A549 (cell line): ENCODE results near the gene SEMA4D. TPM values are rescaled to one million over a fixed set of nuclear protein-coding genes. Genes with fewer than 3 reads are reported as not detected.

Source experiments
- ATAC-seq, 2 experiments: fragments of 200-7000 bp in 1 of 2; fragments of >200 bp in 1 of 2; cut with Nextera tagmentation in 1 of 2; cut with Tn5 transposase in 1 of 2; 3 replicates each; pipeline versions ENCODE4 v1.8.0 to v1.9.1; 2018 to 2020; ENCODE audit warnings: mild to moderate bottlenecking in 1 of 2, moderate library complexity in 1 of 2
- CTCF ChIA-PET: fragments of 300-600 bp; sonication (Branson Sonifier 250); formaldehyde crosslinking; extraction: SDS; loops from one replicate; lab custom pipeline; 2021; ENCODE audit warnings: antibody characterized with exemption, inconsistent platforms; lab: Yijun Ruan, JAX
- POLR2A ChIA-PET: fragments of 350-600 bp; formaldehyde crosslinking; extraction: SDS; loops from one replicate; lab custom pipeline; 2021; ENCODE audit warnings: antibody characterized with exemption, inconsistent platforms; lab: Yijun Ruan, JAX
- DNase-seq, 2 experiments: peaks; one replicate each; pipeline versions ENCODE4 v3.0.0 to v3.0.0-alpha.2; 2011 to 2016; ENCODE audit warnings: low read depth in 1 of 2, low spot score in 1 of 2
- FAIRE-seq: peaks from 2 replicates; lab custom pipeline; 2011; peaks lifted over from hg19 to GRCh38; lab: Jason Lieb, UNC
- H3K27ac ChIP-seq, 2 experiments: fragments of >200 bp; sonication (Bioruptor Twin); formaldehyde crosslinking; 3 replicates each; pipeline ENCODE4 v1.5.1; 2016 to 2017
- H3K4me1 ChIP-seq: fragments of >200 bp; sonication (Bioruptor Twin); formaldehyde crosslinking; 3 replicates; pipeline ENCODE4 v1.6.1; 2016
- H3K4me2 ChIP-seq: fragments of >200 bp; sonication (Bioruptor Twin); formaldehyde crosslinking; 3 replicates; pipeline ENCODE4 v1.6.1; 2016
- H3K4me3 ChIP-seq: fragments of >200 bp; sonication (Bioruptor Twin); formaldehyde crosslinking; 3 replicates; pipeline ENCODE4 v1.5.1; 2016
- H3K9me3 ChIP-seq: fragments of >200 bp; sonication (Bioruptor Twin); formaldehyde crosslinking; 3 replicates; pipeline ENCODE4 v1.6.1; 2016
- EHMT2 ChIP-seq: fragments of 200-600 bp; sonication (generic); IDR thresholded peaks from 2 replicates; pipeline ENCODE4 v1.6.1; 2016; ENCODE audit warnings: antibody characterized with exemption, low read depth, mild to moderate bottlenecking, moderate library complexity
- ELK1 ChIP-seq: fragments of 150-350 bp; IDR thresholded peaks from 2 replicates; pipeline ENCODE4 v1.6.1; 2014; ENCODE audit warnings: low read depth, mild to moderate bottlenecking, low read length
- EP300 ChIP-seq, 2 experiments: fragments of >200 bp; sonication (Bioruptor Twin); formaldehyde crosslinking; IDR thresholded peaks; 2 replicates in 1 of 2; 3 replicates in 1 of 2; pipeline ENCODE4 v1.6.1; 2016 to 2017
- FOSL2 ChIP-seq, 2 experiments: fragments of 450-650 bp in 1 of 2; fragments of >200 bp in 1 of 2; sonication (Bioruptor Twin) in 1 of 2; formaldehyde crosslinking; IDR thresholded peaks; 2 replicates each; pipeline versions ENCODE4 v1.5.0 to v1.6.1; 2016 to 2020; ENCODE audit warnings: mild to moderate bottlenecking in 1 of 2, moderate library complexity in 1 of 2
- FOXS1 ChIP-seq: fragments of 250-450 bp; sonication (Bioruptor Pico); IDR thresholded peaks from 2 replicates; pipeline ENCODE4 v1.5.0; 2020; ENCODE audit warnings: mild to moderate bottlenecking, moderate library complexity
- HES2 ChIP-seq: fragments of >200 bp; sonication (Bioruptor Twin); formaldehyde crosslinking; IDR thresholded peaks from 2 replicates; pipeline ENCODE4 v1.6.1; 2016
- JUNB ChIP-seq: fragments of >200 bp; sonication (Bioruptor Twin); formaldehyde crosslinking; IDR thresholded peaks from 2 replicates; pipeline ENCODE4 v1.6.1; 2016
- KDM1A ChIP-seq: fragments of 200-600 bp; sonication (generic); IDR thresholded peaks from 2 replicates; pipeline ENCODE4 v1.6.1; 2016; ENCODE audit warnings: low read depth, mild to moderate bottlenecking
- NPAS2 ChIP-seq: fragments of 250-450 bp; sonication (Bioruptor Pico); IDR thresholded peaks from 2 replicates; pipeline ENCODE4 v1.8.0; 2022; ENCODE audit warnings: mild to moderate bottlenecking, moderate library complexity, borderline replicate concordance
- RAD21 ChIP-seq, 2 experiments: fragments of >200 bp in 1 of 2; sonication (Bioruptor Twin) in 1 of 2; formaldehyde crosslinking in 1 of 2; IDR thresholded peaks in 1 of 2; conservative IDR thresholded peaks in 1 of 2; 2 replicates in 1 of 2; 3 replicates in 1 of 2; pipeline ENCODE4 v1.6.1; 2012 to 2018; ENCODE audit warnings: inconsistent platforms in 1 of 2
- RFX5 ChIP-seq: fragments of 450-650 bp; IDR thresholded peaks from 2 replicates; pipeline ENCODE4 v1.7.1; 2014; ENCODE audit warnings: antibody characterized with exemption, mild to moderate bottlenecking, moderate library complexity
- SMC3 ChIP-seq: fragments of >200 bp; sonication (Bioruptor Twin); formaldehyde crosslinking; IDR thresholded peaks from 3 replicates; pipeline ENCODE4 v1.6.1; 2018; ENCODE audit warnings: inconsistent platforms
- TFCP2L1 ChIP-seq: fragments of 250-450 bp; sonication (Bioruptor Pico); IDR thresholded peaks from 2 replicates; pipeline ENCODE4 v1.5.0; 2021; ENCODE audit warnings: mild to moderate bottlenecking
- ZC3H11A ChIP-seq: fragments of 450-650 bp; IDR thresholded peaks from 2 replicates; pipeline ENCODE4 v1.6.1; 2014; ENCODE audit warnings: antibody characterized with exemption, mild to moderate bottlenecking
- WGBS: methylation state at CpG from one replicate; pipeline ENCODE4 v1.1.6; 2017; ENCODE audit errors: missing lambda C conversion rate; 5-methylcytosine and 5-hydroxymethylcytosine counted together
- polyA plus RNA-seq, 4 experiments: library from polyadenylated mRNA; depleted of rRNA in 3 of 4; stranded (reverse); fragments of >200 nt; fragmentation: RNase III in 1 of 4; extraction: RNeasy Plus Mini Kit Qiagen cat#74134 plus additional on column Dnase treatment in 1 of 4; gene quantifications; 2 replicates in 3 of 4; 3 replicates in 1 of 4; pipeline ENCODE4 v1.2.3, GENCODE V29; 2011 to 2017
- TF ChIP-seq, protein P1 (sequence below): fragments of >200 bp; sonication (Bioruptor Twin); formaldehyde crosslinking; IDR thresholded peaks from 3 replicates; pipeline ENCODE4 v1.5.1; 2016
- TF ChIP-seq, protein P2 (sequence below): fragments of 250-450 bp; sonication (Bioruptor Pico); IDR thresholded peaks from 2 replicates; pipeline ENCODE4 v1.5.0; 2020; ENCODE audit warnings: low read depth, mild to moderate bottlenecking, moderate library complexity
- TF ChIP-seq, protein P3 (sequence below): fragments of 450-650 bp; IDR thresholded peaks from 2 replicates; pipeline ENCODE4 v1.6.1; 2014; ENCODE audit warnings: antibody characterized with exemption

The SEMA4D gene
- polyA plus RNA-seq, 2 of the 4 experiments (the other 2 are of a cell fraction): 5.3 to 7.2 TPM

DNA sequence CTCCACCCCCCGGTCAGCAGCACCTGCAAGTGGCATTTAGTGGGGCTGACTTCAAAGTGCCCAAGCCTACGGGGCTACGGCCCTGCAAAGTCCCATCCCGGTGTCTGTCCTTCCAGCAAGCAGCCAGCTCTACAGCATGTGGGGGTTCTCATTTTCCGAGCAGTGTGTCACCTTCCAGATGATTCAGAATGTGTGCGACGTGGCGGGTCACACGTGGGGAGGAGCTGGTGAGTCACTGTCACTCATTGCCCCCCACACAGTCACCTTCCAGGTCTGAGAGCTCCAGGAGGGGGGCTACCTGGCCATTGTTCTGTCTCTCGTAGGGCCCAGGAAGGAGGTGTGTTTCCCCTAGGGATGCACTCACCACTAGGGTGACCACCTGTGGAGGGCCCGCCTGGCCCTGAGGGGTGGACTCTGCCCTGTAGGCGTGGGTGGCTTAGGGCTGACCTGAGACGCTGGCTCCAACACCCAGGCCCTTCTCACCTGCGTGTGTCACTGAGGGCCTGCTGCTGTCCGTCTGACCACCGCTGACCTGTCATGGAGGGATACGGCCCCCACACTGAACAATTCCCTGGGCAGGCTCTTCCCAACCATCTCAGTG is 70.2 kb downstream of the SEMA4D start (continued):
- no peak for TF ChIP-seq EP300 (IDR thresholded peaks at IDR 0.05)
- no peak for TF ChIP-seq JUNB
- TF ChIP-seq, protein P1, sequence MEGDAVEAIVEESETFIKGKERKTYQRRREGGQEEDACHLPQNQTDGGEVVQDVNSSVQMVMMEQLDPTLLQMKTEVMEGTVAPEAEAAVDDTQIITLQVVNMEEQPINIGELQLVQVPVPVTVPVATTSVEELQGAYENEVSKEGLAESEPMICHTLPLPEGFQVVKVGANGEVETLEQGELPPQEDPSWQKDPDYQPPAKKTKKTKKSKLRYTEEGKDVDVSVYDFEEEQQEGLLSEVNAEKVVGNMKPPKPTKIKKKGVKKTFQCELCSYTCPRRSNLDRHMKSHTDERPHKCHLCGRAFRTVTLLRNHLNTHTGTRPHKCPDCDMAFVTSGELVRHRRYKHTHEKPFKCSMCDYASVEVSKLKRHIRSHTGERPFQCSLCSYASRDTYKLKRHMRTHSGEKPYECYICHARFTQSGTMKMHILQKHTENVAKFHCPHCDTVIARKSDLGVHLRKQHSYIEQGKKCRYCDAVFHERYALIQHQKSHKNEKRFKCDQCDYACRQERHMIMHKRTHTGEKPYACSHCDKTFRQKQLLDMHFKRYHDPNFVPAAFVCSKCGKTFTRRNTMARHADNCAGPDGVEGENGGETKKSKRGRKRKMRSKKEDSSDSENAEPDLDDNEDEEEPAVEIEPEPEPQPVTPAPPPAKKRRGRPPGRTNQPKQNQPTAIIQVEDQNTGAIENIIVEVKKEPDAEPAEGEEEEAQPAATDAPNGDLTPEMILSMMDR: no peak
- TF ChIP-seq, protein P2, sequence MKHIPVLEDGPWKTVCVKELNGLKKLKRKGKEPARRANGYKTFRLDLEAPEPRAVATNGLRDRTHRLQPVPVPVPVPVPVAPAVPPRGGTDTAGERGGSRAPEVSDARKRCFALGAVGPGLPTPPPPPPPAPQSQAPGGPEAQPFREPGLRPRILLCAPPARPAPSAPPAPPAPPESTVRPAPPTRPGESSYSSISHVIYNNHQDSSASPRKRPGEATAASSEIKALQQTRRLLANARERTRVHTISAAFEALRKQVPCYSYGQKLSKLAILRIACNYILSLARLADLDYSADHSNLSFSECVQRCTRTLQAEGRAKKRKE (CRISPR knock-in tag): no peak
- TF ChIP-seq RAD21 (conservative IDR thresholded peaks at IDR 0.05 in 1 of 2, IDR thresholded peaks at IDR 0.05 in 1 of 2): no peak
- TF ChIP-seq, protein P3, sequence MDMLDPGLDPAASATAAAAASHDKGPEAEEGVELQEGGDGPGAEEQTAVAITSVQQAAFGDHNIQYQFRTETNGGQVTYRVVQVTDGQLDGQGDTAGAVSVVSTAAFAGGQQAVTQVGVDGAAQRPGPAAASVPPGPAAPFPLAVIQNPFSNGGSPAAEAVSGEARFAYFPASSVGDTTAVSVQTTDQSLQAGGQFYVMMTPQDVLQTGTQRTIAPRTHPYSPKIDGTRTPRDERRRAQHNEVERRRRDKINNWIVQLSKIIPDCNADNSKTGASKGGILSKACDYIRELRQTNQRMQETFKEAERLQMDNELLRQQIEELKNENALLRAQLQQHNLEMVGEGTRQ: no peak
- TF ChIP-seq FOSL2 (IDR thresholded peaks at IDR 0.05): no peak
- TF ChIP-seq FOSL2 (CRISPR knock-in tag; IDR thresholded peaks at IDR 0.05): no peak
- no peak for TF ChIP-seq TFCP2L1 (CRISPR knock-in tag)
- no peak for TF ChIP-seq SMC3
- TF ChIP-seq, all 56 proteins: peak for 0

DNA sequence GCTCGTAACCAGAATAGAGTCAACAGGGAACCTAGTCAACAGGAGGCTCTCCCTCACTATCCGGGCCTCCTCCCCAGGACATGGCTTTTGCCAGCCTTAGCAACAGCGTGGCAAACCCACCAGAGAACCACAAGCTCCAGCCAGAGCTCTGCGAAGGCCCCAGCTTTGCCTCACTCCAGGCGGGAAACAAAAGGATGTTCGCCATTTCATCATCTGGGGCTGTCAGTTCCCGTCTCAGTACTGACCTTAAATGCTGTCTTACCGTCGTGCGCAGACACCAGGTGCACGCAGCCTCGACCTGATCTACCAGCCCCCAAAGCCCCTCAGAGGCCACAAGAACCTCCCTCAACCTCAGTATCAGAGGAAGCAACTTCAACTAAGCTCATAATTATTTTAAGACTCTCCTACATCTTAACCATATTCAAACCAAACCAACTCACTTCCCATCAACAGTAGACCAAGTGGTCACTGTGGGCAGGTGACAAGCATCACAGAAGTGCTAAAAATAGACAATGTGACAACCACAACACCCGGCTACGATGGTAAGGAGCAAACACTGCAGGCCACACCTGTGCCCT is 71.4 kb downstream of the SEMA4D start:
- no peak for ATAC-seq
- CTCF ChIA-PET: interaction anchor here (0.7 to 1.1 kb wide), 2 partner anchors 10 to 122 kb away, joined by 3 to 4 read pairs; no protein-coding TSS in a partner anchor

More for the DNA sequence above, 71.4 kb downstream of the SEMA4D start:
- no peak for FAIRE-seq
- POLR2A ChIA-PET: no interaction called here
- Histone ChIP-seq H3K4me3 (no peak overlapping the region), H3K4me2 (no peak overlapping the region)
- WGBS: 77% methylated on average over 14 of the region's 14 CpGs
- TF ChIP-seq ELK1 (no peak), FOXS1 (CRISPR knock-in tag) (no peak), TFCP2L1 (CRISPR knock-in tag) (no peak), ZC3H11A (no peak), NPAS2 (CRISPR knock-in tag) (no peak), EHMT2 (no peak), HES2 (no peak), RFX5 (no peak), KDM1A (no peak)
- TF ChIP-seq, protein P3: no peak
- TF ChIP-seq, all 56 proteins: peak for 0
- no peak overlapping the region for H3K27ac ChIP-seq
- no peaks in the 10 kb centered on the region for H3K9me3 ChIP-seq
- H3K4me1 ChIP-seq: peaks cover 9% of the 10 kb centered on the region; the same call in 2 of the 3 replicates
- DNase-seq: no peak
